Choroid plexus epithelial cell (primary cell): ENCODE measurements around the gene ENDOV.

ENCODE experiments used
- DNase-seq: peaks from one replicate; pipeline ENCODE4 v3.0.0-alpha.2; 2010; ENCODE audit warnings: low read depth
- H3K4me3 ChIP-seq: 2 replicates; pipeline ENCODE4 v1.5.1; 2011; ENCODE audit warnings: low read depth, mild to moderate bottlenecking, control low read depth, low read length, moderate library complexity
- CTCF ChIP-seq: conservative IDR thresholded peaks from 2 replicates; pipeline ENCODE4 v1.5.1; 2011; ENCODE audit warnings: low read depth, mild to moderate bottlenecking, control low read depth, inconsistent platforms, low read length, moderate library complexity

ENDOV gene

GRCh38 chr17:80477647-80478478 is 62.9 kb downstream of the ENDOV start:
- peak; percentile 60 for DNase-seq
- H3K4me3 ChIP-seq, result peak overlapping the region; percentile 29

GRCh38 chr17:80478487-80479245 is 63.7 kb downstream of the ENDOV start:
- TF ChIP-seq CTCF, result no peak
- peak overlapping the region; percentile 29 for H3K4me3 ChIP-seq
- no peak for DNase-seq

More at GRCh38 chr17:80477647-80478478, 62.9 kb downstream of the ENDOV start:
- TF ChIP-seq CTCF, result peak; percentile 67

GRCh38 chr17:80479246-80479566 is 64.2 kb downstream of the ENDOV start:
- DNase-seq, result no peak
- H3K4me3 ChIP-seq, result no peak overlapping the region
- TF ChIP-seq CTCF, result no peak

GRCh38 chr17:80480248-80480647 is 65.3 kb downstream of the ENDOV start:
- no peak for TF ChIP-seq CTCF
- no peak for DNase-seq
- H3K4me3 ChIP-seq, result no peak overlapping the region

- no peak for TF ChIP-seq CTCF
- DNase-seq, result no peak
- no peak overlapping the region for H3K4me3 ChIP-seq
These were observed 66.5 kb downstream of the ENDOV start for GRCh38 chr17:80481284-80482057.

- TF ChIP-seq CTCF, result no peak
- no peak overlapping the region for H3K4me3 ChIP-seq
- no peak for DNase-seq
These were observed 67.0 kb downstream of the ENDOV start for GRCh38 chr17:80482058-80482318.
